Measurements from ENCODE around the gene SEMA6A.

The SEMA6A gene

GRCh38 chr5:116437922-116438578 lies 136.6 kb downstream of the SEMA6A start:
- H3K9me3 ChIP-seq (ENCODE audit: severe bottlenecking) = no peaks in the 10 kb centered on the region
- no peak overlapping the region for H3K4me3 ChIP-seq (ENCODE audit: low read depth, low read length)
- no peaks in the 10 kb centered on the region for H3K36me3 ChIP-seq
- TF ChIP-seq CTCF (IDR thresholded peaks at IDR 0.05; ENCODE audit: low read depth, low read length) = no peak
- no peak overlapping the region for H3K27ac ChIP-seq
- no peak for DNase-seq
- no peaks in the 10 kb centered on the region for H3K27me3 ChIP-seq (ENCODE audit: insufficient read depth, low read depth, severe bottlenecking)

- TF ChIP-seq CTCF (IDR thresholded peaks at IDR 0.05; ENCODE audit: low read depth, low read length) = no peak
- DNase-seq = peak; percentile 59
- H3K36me3 ChIP-seq = no peaks in the 10 kb centered on the region
- no peak overlapping the region for H3K4me3 ChIP-seq (ENCODE audit: low read depth, low read length)
- H3K27me3 ChIP-seq (ENCODE audit: insufficient read depth, low read depth, severe bottlenecking) = no peaks in the 10 kb centered on the region
- no peak overlapping the region for H3K27ac ChIP-seq
- H3K9me3 ChIP-seq (ENCODE audit: severe bottlenecking) = no peaks in the 10 kb centered on the region
Observed at GRCh38 chr5:116437351-116437705, 137.3 kb downstream of the SEMA6A start.

- TF ChIP-seq CTCF (IDR thresholded peaks at IDR 0.05; ENCODE audit: low read depth, low read length) = no peak
- H3K27ac ChIP-seq = no peak overlapping the region
- no peak for DNase-seq
- H3K4me3 ChIP-seq (ENCODE audit: low read depth, low read length) = no peak overlapping the region
- H3K27me3 ChIP-seq (ENCODE audit: insufficient read depth, low read depth, severe bottlenecking) = no peaks in the 10 kb centered on the region
- no peaks in the 10 kb centered on the region for H3K36me3 ChIP-seq
- H3K9me3 ChIP-seq (ENCODE audit: severe bottlenecking) = no peaks in the 10 kb centered on the region
Observed at GRCh38 chr5:116436674-116437350, 137.8 kb downstream of the SEMA6A start.

GRCh38 chr5:116428966-116429365 lies 145.7 kb downstream of the SEMA6A start:
- TF ChIP-seq CTCF (IDR thresholded peaks at IDR 0.05; ENCODE audit: low read depth, low read length) = no peak
- H3K36me3 ChIP-seq = no peaks in the 10 kb centered on the region
- H3K4me3 ChIP-seq (ENCODE audit: low read depth, low read length) = no peak overlapping the region
- H3K9me3 ChIP-seq (ENCODE audit: severe bottlenecking) = no peaks in the 10 kb centered on the region
- H3K27ac ChIP-seq = no peak overlapping the region
- DNase-seq = no peak
- no peaks in the 10 kb centered on the region for H3K27me3 ChIP-seq (ENCODE audit: insufficient read depth, low read depth, severe bottlenecking)

- Histone ChIP-seq H3K27me3 (ENCODE audit: insufficient read depth, low read depth, severe bottlenecking) (no peaks in the 10 kb centered on the region), H3K27ac (no peak overlapping the region), H3K36me3 (no peaks in the 10 kb centered on the region), H3K4me3 (ENCODE audit: low read depth, low read length) (no peak overlapping the region), H3K9me3 (ENCODE audit: severe bottlenecking) (no peaks in the 10 kb centered on the region)
- no peak for TF ChIP-seq CTCF (IDR thresholded peaks at IDR 0.05; ENCODE audit: low read depth, low read length)
- no peak for DNase-seq
Observed at GRCh38 chr5:116428413-116428812, 146.2 kb downstream of the SEMA6A start.

GRCh38 chr5:116424951-116425350 lies 149.7 kb downstream of the SEMA6A start:
- no peak for DNase-seq
- no peak for TF ChIP-seq CTCF (IDR thresholded peaks at IDR 0.05; ENCODE audit: low read depth, low read length)
- Histone ChIP-seq H3K27me3 (ENCODE audit: insufficient read depth, low read depth, severe bottlenecking) (no peaks in the 10 kb centered on the region), H3K27ac (no peak overlapping the region), H3K4me3 (ENCODE audit: low read depth, low read length) (no peak overlapping the region), H3K9me3 (ENCODE audit: severe bottlenecking) (no peaks in the 10 kb centered on the region), H3K36me3 (no peaks in the 10 kb centered on the region)
